T-cell (primary cell): ENCODE measurements around the gene COL25A1. TPM values are rescaled to one million over a fixed set of nuclear protein-coding genes. Genes with fewer than 3 reads are reported as not detected.

Source experiments
- ATAC-seq, 4 experiments: fragments of 200-7000 bp in 3 of 4; fragments of 150-1000 bp in 1 of 4; cut with Tn5 transposase; replicated peaks in 1 of 4; 1 replicate in 3 of 4; 2 replicates in 1 of 4; pipeline ENCODE4 v1.10.0; 2021; ENCODE audit warnings: moderate library complexity in 3 of 4, mild to moderate bottlenecking in 2 of 4, moderate number of reproducible peaks in 1 of 4
- CTCF ChIA-PET, 2 donors: fragments of 300-600 bp; sonication (Branson Sonifier 250); formaldehyde crosslinking; loops; one replicate each; lab custom pipeline; 2022; ENCODE audit warnings: antibody characterized with exemption in 2 of 2; lab: Charles Lee
- POLR2A ChIA-PET, 2 donors: fragments of 300-600 bp; sonication (Branson Sonifier 250); formaldehyde crosslinking; loops; one replicate each; lab custom pipeline; 2022; ENCODE audit warnings: antibody characterized with exemption in 2 of 2; lab: Charles Lee
- DNase-seq, 35 experiments: peaks; one replicate each; pipeline versions ENCODE4 v3.0.0 to v3.0.0-alpha.2; 2013 to 2023
- H3K27ac ChIP-seq: one replicate; pipeline ENCODE4 v1.5.1; 2013; ENCODE audit warnings: low read length
- H3K27me3 ChIP-seq, 2 experiments: replicated peaks in 1 of 2; 1 replicate in 1 of 2; 2 replicates in 1 of 2; pipeline versions ENCODE4 v1.6.1 to v1.7.0; 2013; ENCODE audit warnings: low read length in 1 of 2, mixed read lengths in 1 of 2; ENCODE audit not compliant: control insufficient read depth in 2 of 2, insufficient read depth in 2 of 2; ENCODE audit errors: extremely low read depth in 1 of 2
- H3K36me3 ChIP-seq, 2 donors: 1 replicate in 1 of 2; 2 replicates in 1 of 2; pipeline versions ENCODE4 v1.6.1 to v1.7.0; 2013; ENCODE audit warnings: low read length in 1 of 2; ENCODE audit not compliant: control insufficient read depth in 2 of 2, insufficient read depth in 1 of 2; ENCODE audit errors: extremely low read depth in 1 of 2
- H3K4me1 ChIP-seq, 2 experiments: 1 replicate in 1 of 2; 2 replicates in 1 of 2; pipeline versions ENCODE4 v1.6.1 to v1.7.0; 2013; ENCODE audit warnings: low read length in 2 of 2, mixed read lengths in 1 of 2; ENCODE audit not compliant: insufficient read depth in 2 of 2, control insufficient read depth in 1 of 2; ENCODE audit errors: extremely low read depth in 1 of 2
- H3K4me3 ChIP-seq, 2 donors: 1 replicate in 1 of 2; 2 replicates in 1 of 2; pipeline versions ENCODE4 v1.5.1 to v1.7.0; 2013; ENCODE audit warnings: mild to moderate bottlenecking in 2 of 2, low read length in 1 of 2, moderate library complexity in 1 of 2; ENCODE audit not compliant: control insufficient read depth in 1 of 2; ENCODE audit errors: extremely low read depth in 1 of 2
- H3K9me3 ChIP-seq: 2 replicates; pipeline ENCODE4 v1.7.0; 2013
- H3K27ac Mint-ChIP-seq, 2 donors: one replicate each; pipeline ENCODE4 v1.8.0; 2020 to 2021; ENCODE audit warnings: mild to moderate bottlenecking in 2 of 2, mixed read lengths in 2 of 2
- H3K27me3 Mint-ChIP-seq, 2 donors: one replicate each; pipeline ENCODE4 v1.8.0; 2021 to 2022; ENCODE audit warnings: mixed read lengths in 2 of 2
- H3K36me3 Mint-ChIP-seq: one replicate; pipeline ENCODE4 v1.8.0; 2021; ENCODE audit warnings: mixed read lengths
- H3K4me1 Mint-ChIP-seq, 3 donors: one replicate each; pipeline ENCODE4 v1.8.0; 2020 to 2022; ENCODE audit warnings: mixed read lengths in 3 of 3, mild to moderate bottlenecking in 1 of 3
- H3K4me3 Mint-ChIP-seq, 3 donors: one replicate each; pipeline ENCODE4 v1.8.0; 2020 to 2022; ENCODE audit warnings: mild to moderate bottlenecking in 3 of 3, mixed read lengths in 3 of 3, moderate library complexity in 3 of 3
- H3K9me3 Mint-ChIP-seq, 3 donors: one replicate each; pipeline ENCODE4 v1.8.0; 2020 to 2022; ENCODE audit warnings: mixed read lengths in 3 of 3
- WGBS: methylation state at CpG from one replicate; pipeline ENCODE4 v1.1.5; 2013; ENCODE audit warnings: missing lambda C conversion rate; ENCODE audit not compliant: insufficient coverage; 5-methylcytosine and 5-hydroxymethylcytosine counted together
- total RNA-seq, 35 experiments: library from RNA in 6 of 35; stranded (reverse) in 6 of 35; fragments of 120-200 nt in 1 of 35; gene quantifications; one replicate each; pipeline versions ENCODE4 v1.2.1 to v1.2.4 and lab custom pipeline; 2013 to 2026

The COL25A1 gene
- total RNA-seq, 5 donors from 2014 or later (not counting 1 experiment from before 2014, with no cell fraction given): 0.53 to 0.56 TPM; not detected in 3

- CTCF ChIA-PET: no interaction called here
- DNase-seq (peak in 1 of 35 experiments; percentile 22), ATAC-seq (no peak)
- H3K4me3 ChIP-seq: no peak overlapping the region
- H3K4me3 Mint-ChIP-seq: no peak overlapping the region
- no peaks in the 10 kb centered on the region for H3K9me3 ChIP-seq
- peaks cover 3 to 8% of the 10 kb centered on the region in 2 donors for H3K27me3 Mint-ChIP-seq
- no peaks in the 10 kb centered on the region for H3K4me1 ChIP-seq
- H3K27ac ChIP-seq: no peak overlapping the region
- H3K4me1 Mint-ChIP-seq: no peaks in the 10 kb centered on the region
- WGBS: no CpG with 5 or more reads among the region's 3 CpGs
- H3K27me3 ChIP-seq: peaks cover 0 to 7% of the 10 kb centered on the region in 2 experiments
- POLR2A ChIA-PET: no interaction called here
- H3K9me3 Mint-ChIP-seq: no peaks in the 10 kb centered on the region
- H3K36me3 Mint-ChIP-seq: no peaks in the 10 kb centered on the region
- H3K27ac Mint-ChIP-seq: no peak overlapping the region
- no peaks in the 10 kb centered on the region for H3K36me3 ChIP-seq
Observed at GRCh38 chr4:108783665-108784463, 518.6 kb downstream of the COL25A1 start.

DNA sequence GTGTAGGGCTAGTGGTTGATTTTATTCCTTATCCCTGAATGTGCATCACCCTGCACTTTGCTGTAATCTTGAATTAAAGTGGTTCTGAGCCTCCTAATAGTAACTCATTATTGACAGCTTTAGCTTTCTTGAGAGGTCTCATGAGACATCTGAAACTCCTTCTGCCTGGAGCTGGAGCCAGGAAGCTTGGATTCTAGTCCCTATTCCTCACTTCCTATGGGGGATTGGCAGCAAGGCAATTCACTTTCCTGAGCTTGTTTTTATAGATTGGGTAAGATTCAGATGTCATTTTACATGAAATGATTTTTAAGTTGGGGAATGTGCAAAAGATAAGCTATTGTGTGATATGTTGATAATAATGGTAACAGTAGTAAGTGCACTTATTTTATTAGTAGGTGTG is 522.5 kb downstream of the COL25A1 start:
- Mint-ChIP-seq H3K27me3 (peaks cover 9 to 24% of the 10 kb centered on the region in 2 donors), H3K27ac (no peak overlapping the region), H3K4me3 (no peak overlapping the region), H3K9me3 (no peaks in the 10 kb centered on the region), H3K36me3 (no peaks in the 10 kb centered on the region), H3K4me1 (no peaks in the 10 kb centered on the region)
- POLR2A ChIA-PET: no interaction called here
- H3K27ac ChIP-seq: no peak overlapping the region
- no peak for DNase-seq
- peaks cover 0 to 9% of the 10 kb centered on the region in 2 experiments for H3K27me3 ChIP-seq
- no peaks in the 10 kb centered on the region for H3K36me3 ChIP-seq
- no peaks in the 10 kb centered on the region for H3K9me3 ChIP-seq
- ATAC-seq: no peak
- no peak overlapping the region for H3K4me3 ChIP-seq
- H3K4me1 ChIP-seq: no peaks in the 10 kb centered on the region
- CTCF ChIA-PET: interaction anchor here in 1 of 2 donors (0.6 kb wide), 1 partner anchor 1813 kb away, joined by 6 read pairs; no protein-coding TSS in a partner anchor

- DNase-seq: no peak
- CTCF ChIA-PET: no interaction called here
- H3K36me3 ChIP-seq: no peaks in the 10 kb centered on the region
- no peaks in the 10 kb centered on the region for H3K4me1 ChIP-seq
- Mint-ChIP-seq H3K4me1 (no peaks in the 10 kb centered on the region), H3K9me3 (no peaks in the 10 kb centered on the region), H3K27me3 (peaks cover 11 to 24% of the 10 kb centered on the region in 2 donors), H3K27ac (no peak overlapping the region), H3K36me3 (no peaks in the 10 kb centered on the region), H3K4me3 (no peak overlapping the region)
- ATAC-seq: no peak
- peaks cover 0 to 13% of the 10 kb centered on the region in 2 experiments for H3K27me3 ChIP-seq
- H3K9me3 ChIP-seq: no peaks in the 10 kb centered on the region
- no CpG with 5 or more reads among the region's 2 CpGs for WGBS
- no peak overlapping the region for H3K4me3 ChIP-seq
- H3K27ac ChIP-seq: no peak overlapping the region
- POLR2A ChIA-PET: no interaction called here
Observed at GRCh38 chr4:108777388-108777787, 525.1 kb downstream of the COL25A1 start.

DNA sequence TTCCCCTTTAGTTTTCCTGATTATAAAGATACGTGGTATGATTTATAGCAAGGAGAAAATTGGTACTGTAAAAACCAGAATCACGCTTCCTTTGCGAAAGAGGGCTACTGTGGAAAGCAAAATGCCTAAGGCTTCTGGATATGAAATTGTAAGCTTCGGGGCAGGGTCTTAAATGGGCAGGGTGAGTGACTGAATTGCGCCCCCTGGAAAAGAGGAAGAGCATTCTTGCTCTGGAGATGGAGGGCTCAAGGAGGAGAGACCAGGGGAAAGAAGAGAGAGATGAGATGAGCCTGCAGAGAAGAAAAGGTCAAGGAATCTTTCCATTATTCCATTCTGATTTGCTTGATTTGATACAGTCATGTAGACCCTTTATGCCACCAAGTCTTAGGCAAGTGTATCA is 526.5 kb downstream of the COL25A1 start:
- no peaks in the 10 kb centered on the region for H3K4me1 Mint-ChIP-seq
- peaks cover 9 to 24% of the 10 kb centered on the region in 2 donors for H3K27me3 Mint-ChIP-seq
- WGBS: 31% methylated on average over 4 of the region's 5 CpGs
- POLR2A ChIA-PET: no interaction called here
- no peaks in the 10 kb centered on the region for H3K36me3 ChIP-seq
- no peak overlapping the region for H3K27ac Mint-ChIP-seq
- H3K9me3 Mint-ChIP-seq: no peaks in the 10 kb centered on the region
- ATAC-seq (no peak), DNase-seq (no peak)
- no peak overlapping the region for H3K27ac ChIP-seq
- H3K9me3 ChIP-seq: no peaks in the 10 kb centered on the region
- no peak overlapping the region for H3K4me3 Mint-ChIP-seq
- no peaks in the 10 kb centered on the region for H3K4me1 ChIP-seq
- no peak overlapping the region for H3K4me3 ChIP-seq
- CTCF ChIA-PET: no interaction called here
- H3K36me3 Mint-ChIP-seq: no peaks in the 10 kb centered on the region
- H3K27me3 ChIP-seq: peaks cover 0 to 13% of the 10 kb centered on the region in 2 experiments

- H3K9me3 ChIP-seq: no peaks in the 10 kb centered on the region
- no peak overlapping the region for H3K4me3 ChIP-seq
- CTCF ChIA-PET: interaction anchor here in 1 of 2 donors (0.6 kb wide), 1 partner anchor 694 kb away, joined by 4 read pairs; no protein-coding TSS in a partner anchor
- Mint-ChIP-seq H3K27ac (no peak overlapping the region), H3K36me3 (no peaks in the 10 kb centered on the region), H3K9me3 (no peaks in the 10 kb centered on the region), H3K27me3 (peaks cover 9 to 20% of the 10 kb centered on the region in 2 donors), H3K4me1 (no peaks in the 10 kb centered on the region), H3K4me3 (no peak overlapping the region)
- DNase-seq (no peak), ATAC-seq (no peak)
- 79% methylated on average over 3 of the region's 5 CpGs for WGBS
- no peak overlapping the region for H3K27ac ChIP-seq
- no peaks in the 10 kb centered on the region for H3K4me1 ChIP-seq
- no peaks in the 10 kb centered on the region for H3K36me3 ChIP-seq
- POLR2A ChIA-PET: no interaction called here
- H3K27me3 ChIP-seq: peaks cover 0 to 13% of the 10 kb centered on the region in 2 experiments
Observed at GRCh38 chr4:108774809-108775530, 527.5 kb downstream of the COL25A1 start.

DNA sequence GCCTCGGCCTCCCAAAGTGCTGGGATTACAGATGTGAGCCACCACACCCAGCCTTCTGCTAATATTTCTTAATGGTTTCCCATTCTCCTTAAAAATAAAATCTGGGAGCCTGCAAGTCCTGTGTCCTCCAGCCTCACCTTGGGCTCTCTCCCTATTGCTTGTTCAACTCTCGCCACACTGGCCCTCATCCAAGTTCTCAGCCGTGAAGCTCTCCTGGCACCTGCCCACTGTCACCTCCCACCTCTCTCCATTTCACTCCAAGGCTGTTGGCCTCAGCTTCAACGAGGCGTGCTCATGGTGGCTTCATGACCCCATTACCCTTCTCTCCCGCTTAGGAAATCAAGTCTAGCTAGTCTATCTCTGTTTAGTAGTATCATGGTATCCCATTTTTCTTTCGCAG is 530.1 kb downstream of the COL25A1 start:
- H3K4me1 ChIP-seq: no peaks in the 10 kb centered on the region
- no peak overlapping the region for H3K27ac Mint-ChIP-seq
- WGBS: 89% methylated on average over 4 of the region's 7 CpGs
- no peaks in the 10 kb centered on the region for H3K36me3 ChIP-seq
- H3K36me3 Mint-ChIP-seq: no peaks in the 10 kb centered on the region
- DNase-seq: no peak
- H3K27ac ChIP-seq: no peak overlapping the region
- no peak overlapping the region for H3K4me3 ChIP-seq
- ChIA-PET POLR2A (no interaction called here), CTCF (no interaction called here)
- peaks cover 0 to 7% of the 10 kb centered on the region in 2 experiments for H3K27me3 ChIP-seq
- no peak overlapping the region for H3K4me3 Mint-ChIP-seq
- peaks cover 9 to 11% of the 10 kb centered on the region in 2 donors for H3K27me3 Mint-ChIP-seq
- no peak for ATAC-seq
- no peaks in the 10 kb centered on the region for H3K9me3 Mint-ChIP-seq
- H3K9me3 ChIP-seq: no peaks in the 10 kb centered on the region
- H3K4me1 Mint-ChIP-seq: no peaks in the 10 kb centered on the region
